ENCODE results near the gene MYRIP. TPM values are rescaled to one million over a fixed set of nuclear protein-coding genes. Genes with fewer than 3 reads are reported as not detected.

MYRIP gene
- total and polyA plus RNA-seq, 2 experiments from 2014 or later: 1.5 to 1.8 TPM

- Mint-ChIP-seq H3K4me3 (no peak overlapping the region), H3K9me3 (peaks cover 5% of the 10 kb centered on the region; the same call in 1 of the 3 replicates), H3K27ac (no peak overlapping the region), H3K27me3 (ENCODE audit: insufficient read depth, low read depth, poor library complexity) (no peaks in the 10 kb centered on the region), H3K36me3 (ENCODE audit: low read depth) (no peaks in the 10 kb centered on the region), H3K4me1 (no peaks in the 10 kb centered on the region)
- no peaks in the 10 kb centered on the region for H3F3A ChIP-seq (replicated peaks; ENCODE audit: low read depth)
- H3K4me2 ChIP-seq: no peak overlapping the region
- no peaks in the 10 kb centered on the region for H3K4me1 ChIP-seq (ENCODE audit: insufficient read depth)
- H3K9me2 ChIP-seq (ENCODE audit: insufficient read depth): no peaks in the 10 kb centered on the region
- H4K20me1 ChIP-seq (replicated peaks; ENCODE audit: insufficient read depth): no peaks in the 10 kb centered on the region
- TF ChIP-seq REST (IDR thresholded peaks at IDR 0.05; ENCODE audit: unreplicated experiment) (no peak), POLR2AphosphoS5 (IDR thresholded peaks at IDR 0.05; ENCODE audit: low read depth) (no peak), STAT1 (IDR thresholded peaks at IDR 0.05; ENCODE audit: unreplicated experiment) (no peak), ZNF462 (CRISPR knock-in tag; IDR thresholded peaks at IDR 0.05) (no peak), EZH2 (IDR thresholded peaks at IDR 0.05; ENCODE audit: low read depth, unreplicated experiment) (no peak), EZH2phosphoT487 (IDR thresholded peaks at IDR 0.05; ENCODE audit: unreplicated experiment) (no peak), CTCF (conservative IDR thresholded peaks at IDR 0.05; ENCODE audit: low read depth in 2 of 2) (no peak), NANOG (IDR thresholded peaks at IDR 0.05; ENCODE audit: borderline replicate concordance) (no peak), JUNB (IDR thresholded peaks at IDR 0.05; ENCODE audit: unreplicated experiment) (no peak), ZNF331 (CRISPR knock-in tag; IDR thresholded peaks at IDR 0.05; ENCODE audit: low read depth) (no peak), ZNF114 (CRISPR knock-in tag; IDR thresholded peaks at IDR 0.05) (no peak), ETS1 (IDR thresholded peaks at IDR 0.05) (no peak), CREB1 (CRISPR knock-in tag; IDR thresholded peaks at IDR 0.05; ENCODE audit: low read depth) (no peak)
- H3K79me2 ChIP-seq (replicated peaks; ENCODE audit: insufficient read depth): no peaks in the 10 kb centered on the region
- no peaks in the 10 kb centered on the region for H3K36me3 ChIP-seq (ENCODE audit: insufficient read depth)
- H2AFZ ChIP-seq: no peak overlapping the region
- H3K4me3 ChIP-seq: no peak overlapping the region
- H3K27me3 ChIP-seq (ENCODE audit: insufficient read depth): no peaks in the 10 kb centered on the region
- ATAC-seq (no peak), DNase-seq (ENCODE audit: low spot score) (no peak)
- H3K27ac ChIP-seq (ENCODE audit: low read depth): no peak overlapping the region
These were observed 24.5 kb upstream of the MYRIP start for GRCh38 chr3:39784922-39785321.
